HepG2 (cell line): ENCODE results near the gene ABCA13. TPM values are rescaled to one million over a fixed set of nuclear protein-coding genes. Genes with fewer than 3 reads are reported as not detected.
A peak's percentile ranks its signal among the peaks of the same experiment; 100 is the strongest.

Experiments used
- ATAC-seq: fragments of 200-7000 bp; cut with Tn5 transposase; 3 replicates; pipeline ENCODE4 v1.9.1; 2020; ENCODE audit warnings: mild to moderate bottlenecking, moderate library complexity
- BruUV-seq: library from RNA; stranded (reverse); fragments of 400-500 nt; replicated peaks from 2 replicates; lab custom pipeline; 2021; lab: Mats Ljungman, UMichigan
- CTCF ChIA-PET: fragments of 300-600 bp; formaldehyde crosslinking; extraction: SDS; loops from one replicate; lab custom pipeline; 2021; ENCODE audit warnings: low total read pairs, inconsistent platforms, low intra/inter-chr PET ratio; lab: Yijun Ruan, JAX
- POLR2A ChIA-PET: fragments of 350-600 bp; sonication (Branson Sonifier 250); formaldehyde crosslinking; loops from one replicate; lab custom pipeline; 2020; ENCODE audit warnings: antibody characterized with exemption, inconsistent platforms; lab: Yijun Ruan, JAX
- DNase-seq: peaks from one replicate; pipeline ENCODE4 v3.0.0-alpha.2; 2015; ENCODE audit warnings: low spot score
- FAIRE-seq: peaks from 3 replicates; lab custom pipeline; 2011; peaks lifted over from hg19 to GRCh38; lab: Jason Lieb, UNC
- H2AFZ ChIP-seq: one replicate; pipeline ENCODE4 v1.6.1; 2011; ENCODE audit warnings: low read length, inconsistent platforms
- H3K27ac ChIP-seq: fragments of 300-600 bp; 3 replicates; pipeline ENCODE4 v1.8.0; 2011; ENCODE audit warnings: mixed run types, mild to moderate bottlenecking, mixed read lengths, low read length, inconsistent platforms; ENCODE audit not compliant: insufficient read depth; ENCODE audit errors: extremely low read length
- H3K27me3 ChIP-seq, 2 experiments: fragments of 200-600 bp in 1 of 2; 2 replicates in 1 of 2; 3 replicates in 1 of 2; pipeline versions ENCODE4 v1.6.0 to v1.8.0; 2011; ENCODE audit warnings: low read length in 2 of 2, mild to moderate bottlenecking in 2 of 2, moderate library complexity in 2 of 2, inconsistent platforms in 1 of 2; ENCODE audit not compliant: insufficient read depth in 2 of 2, control insufficient read depth in 1 of 2
- H3K36me3 ChIP-seq, 2 experiments: fragments of 200-600 bp in 1 of 2; replicated peaks in 1 of 2; 2 replicates in 1 of 2; 3 replicates in 1 of 2; pipeline versions ENCODE4 v1.5.1 to v1.8.0; 2011; ENCODE audit warnings: low read length in 2 of 2, inconsistent platforms in 1 of 2; ENCODE audit not compliant: insufficient read depth in 2 of 2, control insufficient read depth in 1 of 2
- H3K4me1 ChIP-seq: 2 replicates; pipeline ENCODE4 v1.5.1; 2012; ENCODE audit warnings: low read length, inconsistent platforms; ENCODE audit not compliant: insufficient read depth
- H3K4me2 ChIP-seq: 2 replicates; pipeline ENCODE4 v1.6.0; 2011; ENCODE audit warnings: low read depth, low read length, inconsistent platforms
- H3K4me3 ChIP-seq, 3 experiments: fragments of 200-600 bp in 1 of 3; sonication (generic), shearing (Covaris generic) in 1 of 3; replicated peaks in 1 of 3; 2 replicates each; pipeline ENCODE4 v1.5.1; 2011 to 2016; ENCODE audit warnings: low read length in 3 of 3, inconsistent platforms in 2 of 3, low read depth in 2 of 3, mild to moderate bottlenecking in 2 of 3, control low read depth in 1 of 3, mixed read lengths in 1 of 3; ENCODE audit not compliant: insufficient read depth in 1 of 3
- H3K79me2 ChIP-seq: one replicate; pipeline ENCODE4 v1.6.1; 2011; ENCODE audit warnings: low read length, inconsistent platforms; ENCODE audit not compliant: insufficient read depth
- H3K9ac ChIP-seq: 2 replicates; pipeline ENCODE4 v1.6.0; 2011; ENCODE audit warnings: mild to moderate bottlenecking, low read depth, low read length, inconsistent platforms; ENCODE audit not compliant: insufficient read depth
- H3K9me3 ChIP-seq: 2 replicates; pipeline ENCODE4 v1.5.1; 2012; ENCODE audit warnings: mild to moderate bottlenecking, low read length
- H4K20me1 ChIP-seq: 2 replicates; pipeline ENCODE4 v1.6.0; 2011; ENCODE audit warnings: inconsistent platforms, mild to moderate bottlenecking, low read length, moderate library complexity; ENCODE audit not compliant: insufficient read depth
- HIVEP1 ChIP-seq: sonication (generic); formaldehyde crosslinking; IDR thresholded peaks from 2 replicates; pipeline ENCODE4 v1.4.0; 2020; ENCODE audit warnings: mild to moderate bottlenecking, missing genetic modification reagents
- MAFF ChIP-seq: IDR thresholded peaks from 2 replicates; pipeline ENCODE4 v1.6.1; 2011; ENCODE audit warnings: low read depth, low read length, improper control_type of control experiment
- MAFK ChIP-seq, 2 experiments: IDR thresholded peaks in 1 of 2; conservative IDR thresholded peaks in 1 of 2; 2 replicates each; pipeline ENCODE4 v1.6.1; 2011; ENCODE audit warnings: improper control_type of control experiment in 2 of 2, low read length in 2 of 2
- NBN ChIP-seq: fragments of 450-650 bp; conservative IDR thresholded peaks from 2 replicates; pipeline ENCODE4 v1.6.1; 2017
- NRL ChIP-seq: sonication (generic); formaldehyde crosslinking; IDR thresholded peaks from 2 replicates; pipeline ENCODE4 v1.5.0; 2020; ENCODE audit warnings: missing genetic modification reagents, mild to moderate bottlenecking, moderate library complexity, borderline replicate concordance
- PHF20 ChIP-seq: sonication (generic); formaldehyde crosslinking; IDR thresholded peaks from 2 replicates; pipeline ENCODE4 v1.5.0; 2020; ENCODE audit warnings: mild to moderate bottlenecking, missing genetic modification reagents
- ZNF101 ChIP-seq: sonication (generic); formaldehyde crosslinking; IDR thresholded peaks from 2 replicates; pipeline ENCODE4 v1.4.0; 2020; ENCODE audit warnings: mild to moderate bottlenecking, low read depth, missing genetic modification reagents, borderline replicate concordance
- ZNF382 ChIP-seq: sonication (generic); formaldehyde crosslinking; IDR thresholded peaks from 2 replicates; pipeline ENCODE4 v1.5.0; 2020; ENCODE audit warnings: missing genetic modification reagents, mild to moderate bottlenecking, borderline replicate concordance
- WGBS: methylation state at CpG from one replicate; pipeline ENCODE4 v1.1.6; 2017; ENCODE audit warnings: low lambda C conversion rate; 5-methylcytosine and 5-hydroxymethylcytosine counted together
- in situ Hi-C: cut with HindIII; loops from 2 replicates; pipeline ENCODE4 v1.10.0; 2017; ENCODE audit warnings: low pct_unique_long_range_greater_than_20kb; ENCODE audit not compliant: extremely low pct_ligation_motif_present
- intact Hi-C: fragments of 100-400 bp; cut with micrococcal nuclease; formaldehyde crosslinking; loops from one replicate; pipeline ENCODE4 v1.10.0; 2022; ENCODE audit not compliant: unreplicated experiment
- polyA plus RNA-seq, 8 experiments: library from polyadenylated mRNA; depleted of rRNA in 3 of 8; stranded (reverse) in 7 of 8; unstranded in 1 of 8; fragments of >200 nt; fragmentation: Illumina TruSeq in 4 of 8; extraction: Trizol in 4 of 8; gene quantifications; 2 replicates each; pipeline versions ENCODE4 v1.2.1 to v1.2.3, GENCODE V29; 2011 to 2016; ENCODE audit warnings: low read depth in 4 of 8, missing spikeins in 1 of 8, mixed read lengths in 1 of 8; ENCODE audit not compliant: insufficient read depth in 1 of 8
- total RNA-seq, 5 experiments: library from RNA; depleted of rRNA; stranded (reverse); fragments of >200 nt; fragmentation: Illumina TruSeq; extraction: Trizol; gene quantifications; 2 replicates each; pipeline ENCODE4 v1.2.3, GENCODE V29; 2016; ENCODE audit warnings: low read depth in 1 of 5
- TF ChIP-seq, protein P1 (sequence below): sonication (generic); formaldehyde crosslinking; IDR thresholded peaks from 2 replicates; pipeline ENCODE4 v1.4.0; 2020; ENCODE audit warnings: missing genetic modification reagents; ENCODE audit errors: not compliant biosample characterization
- TF ChIP-seq, protein P2 (sequence below): sonication (generic); formaldehyde crosslinking; conservative IDR thresholded peaks from 2 replicates; pipeline ENCODE4 v1.8.0; 2022; ENCODE audit warnings: mild to moderate bottlenecking, moderate library complexity, missing genetic modification reagents
- TF ChIP-seq, protein P3 (sequence below): sonication (generic); formaldehyde crosslinking; IDR thresholded peaks from 2 replicates; pipeline ENCODE4 v1.8.0; 2022; ENCODE audit warnings: mild to moderate bottlenecking, missing genetic modification reagents, moderate library complexity
- TF ChIP-seq, protein P4 (sequence below): sonication (generic); formaldehyde crosslinking; IDR thresholded peaks from 2 replicates; pipeline ENCODE4 v1.4.0; 2020; ENCODE audit warnings: mild to moderate bottlenecking, missing genetic modification reagents, borderline replicate concordance

ABCA13 gene
- total and polyA plus RNA-seq, 2 of the 13 experiments (the other 11 are each of a cell fraction or from before 2014, with no cell fraction given) = 0.03 TPM; not detected in 1

- ATAC-seq (no peak), DNase-seq (no peak), FAIRE-seq (no peak)
- Histone ChIP-seq H3K4me3 (no peak overlapping the region), H4K20me1 (no peaks in the 10 kb centered on the region), H2AFZ (no peak overlapping the region), H3K27ac (no peak overlapping the region), H3K79me2 (no peaks in the 10 kb centered on the region), H3K4me1 (no peaks in the 10 kb centered on the region), H3K36me3 (no peaks in the 10 kb centered on the region), H3K27me3 (no peaks in the 10 kb centered on the region), H3K9me3 (no peaks in the 10 kb centered on the region), H3K4me2 (no peak overlapping the region), H3K9ac (no peak overlapping the region)
- ChIA-PET CTCF (no interaction called here), POLR2A (no interaction called here)
- no TSS peak for BruUV-seq
- no peak for TF ChIP-seq ZNF101 (CRISPR knock-in tag)
- TF ChIP-seq MAFK (conservative IDR thresholded peaks at IDR 0.05 in 1 of 2, IDR thresholded peaks at IDR 0.05 in 1 of 2; ENCODE audit: low read length in 2 of 2) = peak; percentile 36 to 58
- TF ChIP-seq MAFF = peak; percentile 43; the same call in 1 of the 2 replicates
- in situ Hi-C loops = no loop called here
- intact Hi-C loops = no loop called here
Observed at GRCh38 chr7:48429117-48429516, 257.9 kb downstream of the ABCA13 start.

- 4% methylated on average over 1 of the region's 1 CpG for WGBS
- Histone ChIP-seq H3K4me2 (no peak overlapping the region), H3K9ac (no peak overlapping the region), H3K9me3 (no peaks in the 10 kb centered on the region), H3K36me3 (no peaks in the 10 kb centered on the region), H2AFZ (no peak overlapping the region), H3K27me3 (no peaks in the 10 kb centered on the region), H4K20me1 (no peaks in the 10 kb centered on the region), H3K79me2 (no peaks in the 10 kb centered on the region), H3K4me1 (no peaks in the 10 kb centered on the region), H3K27ac (no peak overlapping the region), H3K4me3 (no peak overlapping the region)
- POLR2A ChIA-PET = no interaction called here
- DNase-seq = no peak
- in situ Hi-C loops (no loop called here), intact Hi-C loops (no loop called here)
- no peak for FAIRE-seq
- CTCF ChIA-PET = no interaction called here
- BruUV-seq = no TSS peak
- no peak for ATAC-seq
- TF ChIP-seq PHF20 (CRISPR knock-in tag) (no peak), NBN (no peak), HIVEP1 (CRISPR knock-in tag) (no peak), ZNF382 (CRISPR knock-in tag) (no peak), NRL (CRISPR knock-in tag) (no peak)
- TF ChIP-seq, protein P1, sequence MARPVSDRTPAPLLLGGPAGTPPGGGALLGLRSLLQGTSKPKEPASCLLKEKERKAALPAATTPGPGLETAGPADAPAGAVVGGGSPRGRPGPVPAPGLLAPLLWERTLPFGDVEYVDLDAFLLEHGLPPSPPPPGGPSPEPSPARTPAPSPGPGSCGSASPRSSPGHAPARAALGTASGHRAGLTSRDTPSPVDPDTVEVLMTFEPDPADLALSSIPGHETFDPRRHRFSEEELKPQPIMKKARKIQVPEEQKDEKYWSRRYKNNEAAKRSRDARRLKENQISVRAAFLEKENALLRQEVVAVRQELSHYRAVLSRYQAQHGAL (CRISPR knock-in tag) = no peak
- TF ChIP-seq, protein P2, sequence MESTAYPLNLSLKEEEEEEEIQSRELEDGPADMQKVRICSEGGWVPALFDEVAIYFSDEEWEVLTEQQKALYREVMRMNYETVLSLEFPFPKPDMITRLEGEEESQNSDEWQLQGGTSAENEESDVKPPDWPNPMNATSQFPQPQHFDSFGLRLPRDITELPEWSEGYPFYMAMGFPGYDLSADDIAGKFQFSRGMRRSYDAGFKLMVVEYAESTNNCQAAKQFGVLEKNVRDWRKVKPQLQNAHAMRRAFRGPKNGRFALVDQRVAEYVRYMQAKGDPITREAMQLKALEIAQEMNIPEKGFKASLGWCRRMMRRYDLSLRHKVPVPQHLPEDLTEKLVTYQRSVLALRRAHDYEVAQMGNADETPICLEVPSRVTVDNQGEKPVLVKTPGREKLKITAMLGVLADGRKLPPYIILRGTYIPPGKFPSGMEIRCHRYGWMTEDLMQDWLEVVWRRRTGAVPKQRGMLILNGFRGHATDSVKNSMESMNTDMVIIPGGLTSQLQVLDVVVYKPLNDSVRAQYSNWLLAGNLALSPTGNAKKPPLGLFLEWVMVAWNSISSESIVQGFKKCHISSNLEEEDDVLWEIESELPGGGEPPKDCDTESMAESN = no peak
- TF ChIP-seq, protein P3, sequence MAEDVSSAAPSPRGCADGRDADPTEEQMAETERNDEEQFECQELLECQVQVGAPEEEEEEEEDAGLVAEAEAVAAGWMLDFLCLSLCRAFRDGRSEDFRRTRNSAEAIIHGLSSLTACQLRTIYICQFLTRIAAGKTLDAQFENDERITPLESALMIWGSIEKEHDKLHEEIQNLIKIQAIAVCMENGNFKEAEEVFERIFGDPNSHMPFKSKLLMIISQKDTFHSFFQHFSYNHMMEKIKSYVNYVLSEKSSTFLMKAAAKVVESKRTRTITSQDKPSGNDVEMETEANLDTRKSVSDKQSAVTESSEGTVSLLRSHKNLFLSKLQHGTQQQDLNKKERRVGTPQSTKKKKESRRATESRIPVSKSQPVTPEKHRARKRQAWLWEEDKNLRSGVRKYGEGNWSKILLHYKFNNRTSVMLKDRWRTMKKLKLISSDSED (CRISPR knock-in tag) = no peak
- TF ChIP-seq, protein P4, sequence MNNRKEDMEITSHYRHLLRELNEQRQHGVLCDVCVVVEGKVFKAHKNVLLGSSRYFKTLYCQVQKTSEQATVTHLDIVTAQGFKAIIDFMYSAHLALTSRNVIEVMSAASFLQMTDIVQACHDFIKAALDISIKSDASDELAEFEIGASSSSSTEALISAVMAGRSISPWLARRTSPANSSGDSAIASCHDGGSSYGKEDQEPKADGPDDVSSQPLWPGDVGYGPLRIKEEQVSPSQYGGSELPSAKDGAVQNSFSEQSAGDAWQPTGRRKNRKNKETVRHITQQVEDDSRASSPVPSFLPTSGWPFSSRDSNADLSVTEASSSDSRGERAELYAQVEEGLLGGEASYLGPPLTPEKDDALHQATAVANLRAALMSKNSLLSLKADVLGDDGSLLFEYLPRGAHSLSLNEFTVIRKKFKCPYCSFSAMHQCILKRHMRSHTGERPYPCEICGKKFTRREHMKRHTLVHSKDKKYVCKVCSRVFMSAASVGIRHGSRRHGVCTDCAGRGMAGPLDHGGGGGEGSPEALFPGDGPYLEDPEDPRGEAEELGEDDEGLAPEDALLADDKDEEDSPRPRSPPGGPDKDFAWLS (CRISPR knock-in tag) = no peak
Observed at GRCh38 chr7:48438206-48438605, 266.9 kb downstream of the ABCA13 start.
